Measurements from ENCODE around the gene FGF8. TPM values are rescaled to one million over a fixed set of nuclear protein-coding genes. Genes with fewer than 3 reads are reported as not detected.

FGF8 gene
- total RNA-seq, 1 experiment from 2014 or later = 0.39 TPM

GRCh38 chr10:101732096-101732495 lies 43.8 kb downstream of the FGF8 start:
- ChIA-PET POLR2A (interaction anchor here (0.9 kb wide), 1 partner anchor 27 kb away, joined by 3 read pairs; no protein-coding TSS in a partner anchor), CTCF (interaction anchor here (0.6 kb wide), 1 partner anchor 251 kb away, joined by 4 read pairs; no protein-coding TSS in a partner anchor)
- intact Hi-C loops (cut with micrococcal nuclease; ENCODE audit: unreplicated experiment) (no loop called here), in situ Hi-C loops (cut with HindIII; ENCODE audit: low pct_unique_long_range_greater_than_20kb, low sequenced_read_pairs) (no loop called here)
- no peak for DNase-seq (ENCODE audit: low read depth, low spot score)
- peaks cover 3% of the 10 kb centered on the region; the same call in 1 of the 2 replicates for H3K27me3 ChIP-seq (ENCODE audit: control insufficient read depth, insufficient read depth, low read length)
- no peak overlapping the region for H3K4me3 ChIP-seq (ENCODE audit: low read depth in 2 of 2, low read length in 2 of 2)
- H3K4me1 ChIP-seq (ENCODE audit: control insufficient read depth, insufficient read depth, low read length) = no peaks in the 10 kb centered on the region
- TF ChIP-seq POLR2AphosphoS5 (IDR thresholded peaks at IDR 0.05; ENCODE audit: low read depth, low read length) (no peak), TCF7L2 (IDR thresholded peaks at IDR 0.05; ENCODE audit: low read depth, low read length) (no peak), SIN3A (IDR thresholded peaks at IDR 0.05; ENCODE audit: borderline replicate concordance, insufficient read depth, low read depth, low read length) (no peak), REST (IDR thresholded peaks at IDR 0.05; ENCODE audit: insufficient read depth in 1 of 2, low read depth in 2 of 2, low read length in 1 of 2) (no peak), CTCF (IDR thresholded peaks at IDR 0.05) (no peak)
- H3K36me3 ChIP-seq (ENCODE audit: control insufficient read depth, insufficient read depth, low read length) = no peaks in the 10 kb centered on the region
- H3K27ac ChIP-seq (ENCODE audit: low read length) = no peak overlapping the region
- no TSS peak for BruUV-seq (replicated peaks)
- no peak for ATAC-seq
- no peaks in the 10 kb centered on the region for H3K9me3 ChIP-seq (ENCODE audit: control insufficient read depth, insufficient read depth, low read depth, low read length)

GRCh38 chr10:101726115-101726387 lies 49.9 kb downstream of the FGF8 start:
- intact Hi-C loops (cut with micrococcal nuclease; ENCODE audit: unreplicated experiment) = no loop called here
- H3K27ac ChIP-seq (ENCODE audit: low read length) = no peak overlapping the region
- ChIA-PET POLR2A (no interaction called here), CTCF (no interaction called here)
- no peaks in the 10 kb centered on the region for H3K36me3 ChIP-seq (ENCODE audit: control insufficient read depth, insufficient read depth, low read length)
- H3K27me3 ChIP-seq (ENCODE audit: control insufficient read depth, insufficient read depth, low read length) = no peaks in the 10 kb centered on the region
- ATAC-seq = no peak
- H3K9me3 ChIP-seq (ENCODE audit: control insufficient read depth, insufficient read depth, low read depth, low read length) = no peaks in the 10 kb centered on the region
- H3K4me3 ChIP-seq (ENCODE audit: low read depth in 2 of 2, low read length in 2 of 2) = no peak overlapping the region
- no peak for TF ChIP-seq CTCF (IDR thresholded peaks at IDR 0.05)
- TF ChIP-seq POLR2AphosphoS5 (IDR thresholded peaks at IDR 0.05; ENCODE audit: low read depth, low read length) = no peak
- no peak for DNase-seq (ENCODE audit: low read depth, low spot score)
- in situ Hi-C loops (cut with HindIII; ENCODE audit: low pct_unique_long_range_greater_than_20kb, low sequenced_read_pairs) = no loop called here
- no TSS peak for BruUV-seq (replicated peaks)
- H3K4me1 ChIP-seq (ENCODE audit: control insufficient read depth, insufficient read depth, low read length) = no peaks in the 10 kb centered on the region
